HG03571 (cell line): ENCODE data around the gene ADAMTS17.

Experiments
- ATAC-seq: cut with Tn5 transposase; IDR thresholded peaks from one replicate; pipeline ENCODE4 v1.9.1; 2021; ENCODE audit not compliant: unreplicated experiment

ADAMTS17 gene

GRCh38 chr15:100114100-100114499 is 227.7 kb downstream of the ADAMTS17 start:
- ATAC-seq, result no peak

- no peak for ATAC-seq
These were observed 228.3 kb downstream of the ADAMTS17 start for GRCh38 chr15:100113351-100114080.

GRCh38 chr15:100112636-100113305 is 229.0 kb downstream of the ADAMTS17 start:
- no peak for ATAC-seq

- no peak for ATAC-seq
These were observed 229.7 kb downstream of the ADAMTS17 start for GRCh38 chr15:100112061-100112420.

GRCh38 chr15:100111125-100112060 is 230.4 kb downstream of the ADAMTS17 start:
- no peak for ATAC-seq

GRCh38 chr15:100109486-100110035 is 232.2 kb downstream of the ADAMTS17 start:
- ATAC-seq, result no peak

- no peak for ATAC-seq
These were observed 232.9 kb downstream of the ADAMTS17 start for GRCh38 chr15:100108846-100109245.

GRCh38 chr15:100108346-100108745 is 233.4 kb downstream of the ADAMTS17 start:
- ATAC-seq, result no peak

GRCh38 chr15:100107606-100108225 is 234.1 kb downstream of the ADAMTS17 start:
- ATAC-seq, result no peak

GRCh38 chr15:100107151-100107550 is 234.6 kb downstream of the ADAMTS17 start:
- no peak for ATAC-seq

- no peak for ATAC-seq
These were observed 235.0 kb downstream of the ADAMTS17 start for GRCh38 chr15:100106732-100107131.

GRCh38 chr15:100105101-100105500 is 236.7 kb downstream of the ADAMTS17 start:
- no peak for ATAC-seq

- no peak for ATAC-seq
These were observed 237.5 kb downstream of the ADAMTS17 start for GRCh38 chr15:100104245-100104644.

GRCh38 chr15:100103828-100104227 is 237.9 kb downstream of the ADAMTS17 start:
- no peak for ATAC-seq

GRCh38 chr15:100101426-100102089 is 240.2 kb downstream of the ADAMTS17 start:
- ATAC-seq, result no peak

- ATAC-seq, result no peak
These were observed 240.8 kb downstream of the ADAMTS17 start for GRCh38 chr15:100100926-100101325.

- no peak for ATAC-seq
These were observed 241.8 kb downstream of the ADAMTS17 start for GRCh38 chr15:100099976-100100375.

GRCh38 chr15:100098705-100099104 is 243.1 kb downstream of the ADAMTS17 start:
- no peak for ATAC-seq

GRCh38 chr15:100097342-100098127 is 244.2 kb downstream of the ADAMTS17 start:
- ATAC-seq, result no peak
